ENCODE measurements around the gene ZNF581.

Gene ZNF581, protein sequence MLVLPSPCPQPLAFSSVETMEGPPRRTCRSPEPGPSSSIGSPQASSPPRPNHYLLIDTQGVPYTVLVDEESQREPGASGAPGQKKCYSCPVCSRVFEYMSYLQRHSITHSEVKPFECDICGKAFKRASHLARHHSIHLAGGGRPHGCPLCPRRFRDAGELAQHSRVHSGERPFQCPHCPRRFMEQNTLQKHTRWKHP

GRCh38 chr19:55643003-55643886, at the start of gene ZNF581:
ZNF581 (plus strand) TSS chr19:55643649; CDS start chr19:55644572, 923 bp downstream.
- DNase-seq = peak; percentile 80

- DNase-seq = no peak
Observed at GRCh38 chr19:55594996-55595545, 48.4 kb upstream of the ZNF581 start.

GRCh38 chr19:55596304-55596703, 47.1 kb upstream of the ZNF581 start:
- DNase-seq = no peak

DNA sequence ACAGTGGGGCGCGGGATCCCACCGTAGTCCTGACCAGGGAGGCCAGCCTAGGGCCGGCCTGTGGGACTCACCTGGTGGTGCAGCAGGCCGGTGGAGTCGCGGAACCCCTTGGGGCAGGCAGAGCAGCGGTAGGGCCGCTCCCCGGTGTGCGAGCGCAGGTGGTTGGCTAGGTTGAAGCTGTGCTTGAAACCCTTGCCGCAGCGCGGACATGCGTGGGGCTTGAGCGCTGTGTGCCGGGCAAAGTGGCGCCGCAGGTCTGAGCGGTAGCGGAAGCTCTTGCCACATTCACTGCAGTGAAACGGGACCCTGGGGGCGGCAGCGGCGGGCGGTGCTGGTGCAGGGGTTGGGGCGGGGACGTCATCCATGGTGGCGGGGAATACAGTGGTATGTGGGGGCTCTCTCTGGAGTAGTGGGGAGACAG, 45.9 kb upstream of the ZNF581 start:
- no peak for DNase-seq

GRCh38 chr19:55598034-55598433, 45.4 kb upstream of the ZNF581 start:
- no peak for DNase-seq

- DNase-seq = peak; percentile 91
Observed at GRCh38 chr19:55598719-55599467, 44.6 kb upstream of the ZNF581 start.

- DNase-seq = peak; percentile 96
Observed at GRCh38 chr19:55599468-55599841, 44.0 kb upstream of the ZNF581 start, which contains the start of gene FIZ1. FIZ1 (minus strand) TSS chr19:55599517; CDS start chr19:55597865, 1,652 bp downstream.

DNA sequence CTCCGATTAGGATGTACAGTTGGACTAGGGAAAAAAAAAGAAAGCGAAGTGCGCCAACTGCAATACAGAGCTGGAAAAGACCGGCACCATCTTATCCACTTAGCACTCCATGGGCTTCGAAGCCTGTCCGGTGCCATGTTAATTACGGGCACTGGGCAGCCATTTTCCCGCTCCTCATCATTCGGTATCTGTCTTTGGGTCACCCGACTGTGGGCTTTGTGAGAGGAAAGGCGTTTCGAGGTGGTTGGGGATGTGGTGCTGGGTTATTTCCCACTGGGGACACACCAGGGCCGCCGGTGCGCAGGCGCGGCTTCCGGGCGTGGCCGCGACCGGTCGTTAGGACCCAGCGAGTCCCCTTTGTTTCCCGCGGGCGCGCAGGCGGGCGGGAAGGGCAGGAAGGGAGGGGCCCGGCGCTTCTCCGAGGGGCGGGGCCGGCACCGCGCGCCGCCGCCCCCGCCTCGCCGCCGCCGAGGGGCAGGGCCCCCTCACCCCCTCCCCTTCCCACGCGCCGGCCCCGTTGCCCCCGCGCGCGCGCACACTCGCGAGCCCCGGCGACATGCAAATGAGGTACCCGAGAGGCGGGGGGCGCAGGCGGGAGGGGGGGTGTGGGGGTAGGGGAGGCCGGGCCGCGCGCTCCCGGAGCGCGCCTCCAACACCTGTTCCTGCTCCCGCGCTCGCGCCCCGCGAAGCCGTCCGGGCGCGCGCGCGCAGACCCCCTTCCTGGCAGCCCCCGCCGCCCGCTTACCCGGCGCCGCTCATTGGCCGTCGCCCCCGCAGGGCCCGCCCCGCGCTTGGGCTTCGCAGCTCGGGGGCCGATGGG, 43.4 kb upstream of the ZNF581 start, which contains the start of gene ZNF524:
TSS of gene ZNF524 (plus strand) at position 447 of the 820 bp plus-strand sequence. CDS start 1,825 bp downstream, outside the sequence.
- peak; percentile 85 for DNase-seq

- DNase-seq = no peak
Observed at GRCh38 chr19:55600662-55601028, 42.8 kb upstream of the ZNF581 start.

DNA sequence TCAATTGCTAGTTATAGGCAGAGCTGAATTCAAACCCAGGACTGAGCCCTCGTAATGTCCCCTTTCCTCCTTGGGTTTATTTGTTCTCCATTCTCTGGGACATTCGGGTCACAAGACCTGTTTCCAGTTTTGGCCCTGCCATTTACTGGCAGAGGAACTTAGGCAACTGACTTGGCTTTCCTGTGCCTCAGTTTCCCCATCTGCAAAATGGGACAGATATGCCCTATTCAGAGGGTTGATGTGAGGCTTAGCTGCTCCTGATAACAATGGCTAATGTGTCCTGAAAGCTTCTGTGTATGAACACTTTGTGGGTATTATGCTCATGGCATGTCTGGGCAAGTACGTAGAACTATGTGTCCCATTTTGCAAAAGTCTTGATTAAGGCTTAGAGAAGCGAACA, 42.4 kb upstream of the ZNF581 start:
- DNase-seq = no peak

DNA sequence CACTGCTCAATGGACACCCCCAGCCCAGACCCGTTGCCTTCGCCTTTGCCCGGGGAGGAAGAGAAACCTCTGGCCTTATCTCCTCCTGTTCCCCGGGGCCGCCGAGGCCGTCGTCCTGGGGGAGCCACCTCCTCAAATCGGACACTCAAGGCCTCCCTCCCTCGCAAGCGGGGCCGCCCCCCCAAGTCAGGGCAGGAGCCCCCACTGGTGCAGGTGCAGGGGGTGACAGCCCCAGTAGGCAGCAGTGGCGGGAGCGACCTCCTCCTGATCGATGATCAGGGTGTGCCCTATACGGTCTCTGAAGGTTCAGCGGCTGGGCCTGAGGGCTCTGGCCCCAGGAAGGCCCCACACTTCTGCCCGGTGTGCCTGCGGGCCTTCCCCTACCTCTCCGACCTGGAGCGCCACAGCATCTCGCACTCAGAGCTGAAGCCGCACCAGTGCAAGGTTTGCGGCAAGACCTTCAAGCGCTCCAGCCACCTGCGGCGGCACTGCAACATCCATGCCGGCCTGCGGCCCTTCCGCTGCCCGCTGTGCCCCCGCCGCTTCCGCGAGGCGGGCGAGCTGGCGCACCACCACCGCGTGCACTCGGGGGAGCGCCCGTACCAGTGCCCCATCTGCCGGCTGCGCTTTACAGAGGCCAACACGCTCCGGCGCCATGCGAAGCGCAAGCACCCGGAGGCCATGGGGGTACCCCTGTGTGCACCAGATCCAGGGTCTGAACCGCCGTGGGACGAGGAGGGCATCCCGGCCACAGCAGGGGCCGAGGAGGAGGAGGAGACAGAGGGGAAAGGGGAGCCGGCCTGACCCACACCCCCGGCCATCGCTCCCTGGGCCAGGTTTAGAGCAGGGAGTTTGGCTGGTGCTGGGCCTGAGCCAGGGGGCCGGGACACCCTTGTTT, 41.1 kb upstream of the ZNF581 start:
- no peak for DNase-seq

GRCh38 chr19:55603115-55603514, 40.3 kb upstream of the ZNF581 start:
- no peak for DNase-seq

DNA sequence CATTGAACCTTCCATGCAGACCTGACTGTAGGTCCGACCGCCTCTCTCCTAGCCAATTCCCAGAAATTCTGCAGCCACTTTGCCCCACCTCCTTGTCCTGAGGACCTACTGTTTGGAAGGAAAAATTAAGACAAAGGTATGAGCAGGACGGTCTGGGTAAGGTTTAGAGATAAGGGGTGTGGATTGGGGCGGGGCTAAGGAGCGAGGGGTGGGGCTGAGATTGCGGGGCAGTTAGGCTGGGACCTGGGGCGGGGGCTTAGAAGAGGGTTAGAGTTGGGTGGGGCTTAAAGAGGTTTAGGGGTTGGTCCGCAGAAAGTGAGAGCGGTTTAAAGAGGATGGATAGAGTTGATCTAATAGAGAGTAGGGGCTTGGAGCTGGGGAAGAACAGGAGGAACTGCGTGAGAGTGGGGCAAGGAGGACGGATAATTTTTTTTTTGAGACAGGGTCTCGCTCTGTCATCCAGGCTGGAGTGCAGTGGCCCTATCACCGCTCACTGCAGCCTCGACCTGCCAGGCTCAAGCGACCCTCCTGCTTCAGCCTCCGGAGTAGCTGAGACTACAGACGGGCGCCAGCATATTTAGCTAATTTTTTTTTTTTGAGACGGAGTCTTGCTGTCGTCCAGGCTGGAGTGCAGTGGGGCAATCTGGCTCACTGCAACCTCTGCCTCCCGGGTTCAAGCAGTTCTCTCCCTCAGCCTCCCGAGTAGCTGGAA, 39.7 kb upstream of the ZNF581 start:
- no peak for DNase-seq

GRCh38 chr19:55605207-55605636, 38.2 kb upstream of the ZNF581 start:
- DNase-seq = peak; percentile 91

DNA sequence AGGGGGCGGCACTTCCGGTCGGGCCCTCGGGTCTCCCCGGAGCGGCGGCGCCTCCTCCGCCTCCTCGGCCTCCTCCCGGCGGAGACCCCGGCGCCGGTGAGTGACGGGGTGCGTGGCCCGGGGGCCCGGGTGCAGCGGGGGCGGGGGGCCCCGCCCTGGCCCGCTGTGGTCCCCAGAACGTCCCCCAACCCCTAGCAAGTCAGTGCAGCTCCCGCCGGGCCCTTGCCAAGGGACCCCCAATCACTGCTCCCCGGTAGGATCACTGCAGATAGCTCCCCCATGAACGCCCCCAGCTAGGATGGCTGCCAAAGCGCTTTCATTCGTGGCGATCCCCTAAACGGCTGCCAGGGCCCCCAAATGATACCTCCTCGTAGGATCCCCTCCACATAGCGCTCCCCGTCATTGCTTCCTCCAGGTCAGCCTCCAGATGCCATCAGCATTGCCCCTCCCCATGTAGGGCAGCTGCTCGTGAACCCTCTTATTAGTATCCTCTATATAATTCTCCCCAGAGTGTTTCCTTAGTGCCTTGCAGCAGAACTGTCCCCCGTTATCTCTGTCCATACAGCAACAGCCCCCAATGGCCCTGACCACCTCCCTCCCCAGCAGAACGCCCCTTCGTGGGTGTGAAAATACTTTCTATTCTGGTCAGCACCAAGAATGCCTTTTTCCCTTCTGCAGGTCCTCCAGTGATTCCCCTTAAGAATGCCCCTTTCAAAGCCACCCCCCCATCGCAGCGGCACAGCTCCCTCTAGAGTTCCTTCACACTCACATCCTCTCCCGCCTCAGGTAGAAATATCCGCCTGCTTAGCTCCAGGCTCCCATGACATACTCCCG, 37.6 kb upstream of the ZNF581 start, which contains the start of gene ZNF865:
TSS of gene ZNF865 (plus strand) at position 11 of the 834 bp plus-strand sequence. CDS start 7,972 bp downstream, outside the sequence.
- peak; percentile 82 for DNase-seq

- no peak for DNase-seq
Observed at GRCh38 chr19:55606471-55606787, 37.0 kb upstream of the ZNF581 start.

DNA sequence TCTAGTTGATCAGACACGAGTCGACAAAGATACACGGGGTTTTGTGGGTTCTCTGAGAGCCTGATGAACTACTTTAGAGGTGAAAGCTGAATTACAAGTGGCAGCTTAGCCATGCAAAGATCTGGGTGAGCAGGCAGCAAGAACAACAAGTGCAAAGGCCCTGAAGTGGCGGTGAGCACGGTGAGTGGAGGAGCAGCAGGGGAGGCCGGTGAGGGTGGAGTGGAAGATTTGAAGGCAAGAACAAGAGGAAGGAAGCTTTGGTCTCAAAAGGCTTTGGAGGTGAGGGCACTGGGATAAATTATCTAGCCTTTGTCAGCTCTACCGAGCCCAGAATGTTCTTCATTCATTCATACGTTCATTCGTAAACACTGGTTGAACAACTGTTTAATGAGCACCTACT, 36.6 kb upstream of the ZNF581 start:
- no peak for DNase-seq

DNA sequence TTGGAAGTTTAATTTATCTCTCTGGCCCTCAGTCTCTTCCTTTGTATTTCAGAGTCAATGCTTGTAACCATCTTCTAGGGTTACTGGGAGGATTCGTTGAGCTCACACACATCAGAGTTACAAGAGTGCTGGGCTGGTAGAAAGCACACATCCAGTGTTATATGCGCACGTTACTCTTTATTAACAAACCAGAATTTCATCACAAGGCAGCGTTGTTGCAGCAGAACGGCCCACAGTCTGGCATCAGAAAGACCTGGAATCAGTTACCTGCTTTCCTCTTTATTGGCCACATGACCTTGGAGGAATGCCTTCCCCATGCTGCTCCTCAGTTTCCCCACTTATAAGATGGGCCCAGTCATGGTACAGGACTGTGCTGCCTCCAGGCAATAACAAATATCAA, 34.1 kb upstream of the ZNF581 start:
- no peak for DNase-seq

GRCh38 chr19:55611300-55611982, 32.0 kb upstream of the ZNF581 start:
- DNase-seq = no peak

All from KG1 (cell line).